Neural progenitor cell (in vitro differentiated cells): ENCODE results near the gene ACSBG1. TPM values are rescaled to one million over a fixed set of nuclear protein-coding genes. Genes with fewer than 3 reads are reported as not detected.

Experiments used
- DNase-seq: peaks from one replicate; pipeline ENCODE4 v3.0.0-alpha.2; 2016; ENCODE audit warnings: low spot score
- H2AFZ ChIP-seq: fragments of 200-600 bp; sonication (generic); replicated peaks from 2 replicates; pipeline ENCODE4 v1.6.1; 2016; ENCODE audit warnings: antibody characterized with exemption
- H3F3A ChIP-seq: fragments of 200-600 bp; sonication (generic); 2 replicates; pipeline ENCODE4 v1.6.1; 2016; ENCODE audit warnings: antibody characterized with exemption, low read depth
- H3K27ac ChIP-seq: fragments of 200-600 bp; sonication (generic); 2 replicates; pipeline ENCODE4 v1.5.1; 2016; ENCODE audit warnings: mild to moderate bottlenecking
- H3K27me3 ChIP-seq: fragments of 200-600 bp; sonication (generic); 2 replicates; pipeline ENCODE4 v1.6.1; 2016; ENCODE audit warnings: mild to moderate bottlenecking, moderate library complexity
- H3K36me3 ChIP-seq: fragments of 200-600 bp; sonication (generic); 2 replicates; pipeline ENCODE4 v1.5.1; 2016
- H3K4me1 ChIP-seq: fragments of 200-600 bp; sonication (generic); 2 replicates; pipeline ENCODE4 v1.6.1; 2016; ENCODE audit warnings: mixed run types
- H3K4me2 ChIP-seq: fragments of 200-600 bp; sonication (generic); 2 replicates; pipeline ENCODE4 v1.6.1; 2016
- H3K4me3 ChIP-seq: fragments of 200-600 bp; sonication (generic); 2 replicates; pipeline ENCODE4 v1.5.1; 2016
- H3K79me2 ChIP-seq: fragments of 200-600 bp; sonication (generic); 2 replicates; pipeline ENCODE4 v1.6.1; 2016; ENCODE audit warnings: low read depth
- H3K9ac ChIP-seq: fragments of 200-600 bp; sonication (generic); 2 replicates; pipeline ENCODE4 v1.6.1; 2016
- H3K9me3 ChIP-seq: fragments of 200-600 bp; sonication (generic); 2 replicates; pipeline ENCODE4 v1.5.1; 2016; ENCODE audit warnings: low read depth
- H4K20me1 ChIP-seq: fragments of 200-600 bp; sonication (generic); 2 replicates; pipeline ENCODE4 v1.6.1; 2016; ENCODE audit warnings: low read depth
- H3K27ac Mint-ChIP-seq: 3 replicates; pipeline ENCODE4 v1.8.0; 2021; ENCODE audit warnings: mixed read lengths
- H3K27me3 Mint-ChIP-seq: 2 replicates; pipeline ENCODE4 v1.8.0; 2022; ENCODE audit warnings: low read depth, mild to moderate bottlenecking, inconsistent platforms, moderate library complexity, mixed read lengths; ENCODE audit not compliant: insufficient read depth
- H3K36me3 Mint-ChIP-seq: 3 replicates; pipeline ENCODE4 v1.8.0; 2021; ENCODE audit warnings: mixed read lengths
- H3K4me1 Mint-ChIP-seq: 3 replicates; pipeline ENCODE4 v1.8.0; 2021; ENCODE audit warnings: mixed read lengths
- H3K4me3 Mint-ChIP-seq: 3 replicates; pipeline ENCODE4 v1.8.0; 2021; ENCODE audit warnings: mild to moderate bottlenecking, moderate library complexity, mixed read lengths
- H3K9me3 Mint-ChIP-seq: 3 replicates; pipeline ENCODE4 v1.8.0; 2020; ENCODE audit warnings: mixed read lengths
- CTCF ChIP-seq: fragments of 200-600 bp; sonication (generic); IDR thresholded peaks from 2 replicates; pipeline ENCODE4 v1.5.1; 2017; ENCODE audit warnings: antibody characterized with exemption, mild to moderate bottlenecking
- EZH2 ChIP-seq: fragments of 200-600 bp; sonication (generic); IDR thresholded peaks from 2 replicates; pipeline ENCODE4 v1.6.1; 2017; ENCODE audit warnings: antibody characterized with exemption, mild to moderate bottlenecking, moderate library complexity
- EZH2phosphoT487 ChIP-seq: fragments of 200-600 bp; sonication (generic); IDR thresholded peaks from 2 replicates; pipeline ENCODE4 v1.6.1; 2017; ENCODE audit warnings: antibody characterized with exemption
- total RNA-seq: library from RNA; depleted of rRNA; stranded (reverse); fragments of >200 nt; gene quantifications from 2 replicates; pipeline ENCODE4 v1.2.3, GENCODE V29; 2015; ENCODE audit warnings: low replicate concordance

ACSBG1 gene
- total RNA-seq, 1 donor from 2014 or later: 0.11 TPM

DNA sequence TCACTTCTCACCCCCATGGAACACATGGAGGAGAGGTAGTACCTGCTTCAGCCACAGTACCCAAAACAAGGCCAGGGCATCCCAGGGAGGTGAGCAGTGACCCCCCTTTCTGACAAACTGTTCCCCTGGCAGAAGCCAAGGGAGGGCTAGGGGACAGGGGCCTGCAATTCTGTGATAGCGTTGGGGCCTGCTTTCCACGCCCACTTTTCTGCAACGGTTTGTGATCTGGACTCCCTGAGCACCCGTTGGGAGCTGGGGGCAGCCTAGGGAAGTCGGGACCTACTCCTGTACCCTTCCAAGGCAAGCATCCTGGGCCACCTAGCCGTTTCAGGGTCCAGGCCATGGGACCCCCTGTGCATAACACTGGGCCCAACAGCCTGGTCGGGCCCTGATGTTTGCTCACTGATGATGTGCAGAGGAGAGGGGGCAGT, 29.0 kb upstream of the ACSBG1 start:
- no peaks in the 10 kb centered on the region for H3F3A ChIP-seq

DNA sequence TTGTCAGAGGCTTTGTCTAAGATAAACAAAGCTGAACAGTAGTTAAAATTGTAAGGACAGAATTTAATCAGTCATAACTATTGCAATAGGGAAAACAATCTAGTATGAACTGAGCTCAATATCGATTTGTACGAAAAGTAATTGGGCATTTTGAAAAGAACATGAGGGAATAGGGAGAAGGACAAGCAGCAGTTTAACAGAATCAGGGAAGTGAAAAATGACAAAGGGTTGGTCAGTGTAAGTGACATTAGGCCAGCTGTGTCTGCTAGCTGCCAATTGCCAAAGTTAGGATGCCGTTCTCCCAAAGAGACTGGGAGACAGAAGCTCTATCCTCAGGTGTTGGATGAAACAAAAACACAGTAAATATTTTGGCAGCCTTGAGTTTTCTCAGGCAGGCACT, 26.7 kb upstream of the ACSBG1 start:
- Histone ChIP-seq H3K4me3 (no peak overlapping the region), H2AFZ (no peak overlapping the region), H3K27ac (no peak overlapping the region), H3K9me3 (no peaks in the 10 kb centered on the region), H3K27me3 (peaks cover 19% of the 10 kb centered on the region), H3F3A (no peaks in the 10 kb centered on the region), H3K9ac (no peak overlapping the region), H3K4me1 (no peaks in the 10 kb centered on the region), H3K79me2 (no peaks in the 10 kb centered on the region), H3K4me2 (no peak overlapping the region), H3K36me3 (no peaks in the 10 kb centered on the region), H4K20me1 (no peaks in the 10 kb centered on the region)
- peaks cover 3% of the 10 kb centered on the region for H3K4me1 Mint-ChIP-seq
- no peaks in the 10 kb centered on the region for H3K9me3 Mint-ChIP-seq
- H3K4me3 Mint-ChIP-seq: no peak overlapping the region
- no peaks in the 10 kb centered on the region for H3K36me3 Mint-ChIP-seq
- no peak overlapping the region for H3K27ac Mint-ChIP-seq
- TF ChIP-seq CTCF (no peak), EZH2 (no peak), EZH2phosphoT487 (no peak)
- no peak for DNase-seq
- H3K27me3 Mint-ChIP-seq: no peaks in the 10 kb centered on the region

More for the DNA sequence above, 29.0 kb upstream of the ACSBG1 start:
- Histone ChIP-seq H4K20me1 (no peaks in the 10 kb centered on the region), H3K9ac (no peak overlapping the region), H2AFZ (no peak overlapping the region), H3K27ac (no peak overlapping the region), H3K4me3 (no peak overlapping the region), H3K9me3 (no peaks in the 10 kb centered on the region), H3K4me1 (no peaks in the 10 kb centered on the region), H3K4me2 (no peak overlapping the region), H3K36me3 (no peaks in the 10 kb centered on the region), H3K79me2 (no peaks in the 10 kb centered on the region), H3K27me3 (peaks cover 19% of the 10 kb centered on the region)
- Mint-ChIP-seq H3K36me3 (no peaks in the 10 kb centered on the region), H3K9me3 (no peaks in the 10 kb centered on the region), H3K27me3 (no peaks in the 10 kb centered on the region), H3K4me1 (peaks cover 18% of the 10 kb centered on the region), H3K4me3 (no peak overlapping the region), H3K27ac (no peak overlapping the region)
- TF ChIP-seq CTCF (no peak), EZH2 (no peak), EZH2phosphoT487 (no peak)
- no peak for DNase-seq

DNA sequence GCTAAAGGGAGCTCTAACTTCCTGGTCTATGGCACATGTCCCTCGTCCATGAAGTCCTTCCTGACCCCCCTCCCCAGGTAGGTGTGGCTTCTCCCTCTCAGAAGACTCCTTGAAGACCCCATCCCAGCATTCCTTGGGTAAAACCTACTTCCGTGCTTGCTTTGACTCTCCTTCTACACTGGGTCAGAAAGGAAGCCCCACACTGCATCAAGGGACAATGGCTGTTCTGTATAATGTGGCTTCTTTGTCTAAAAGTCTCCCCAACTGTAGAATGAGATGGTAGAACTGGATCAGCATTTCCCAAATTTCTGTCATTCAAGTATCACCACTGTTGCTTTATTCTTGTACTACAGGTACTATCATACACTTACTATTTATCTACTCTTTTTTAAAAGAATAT, 26.1 kb upstream of the ACSBG1 start:
- Histone ChIP-seq H3K9me3 (no peaks in the 10 kb centered on the region), H4K20me1 (no peaks in the 10 kb centered on the region), H3K4me2 (no peak overlapping the region), H3K4me1 (no peaks in the 10 kb centered on the region), H3K27ac (no peak overlapping the region), H3K9ac (no peak overlapping the region), H2AFZ (peak overlapping the region; percentile 96), H3K79me2 (no peaks in the 10 kb centered on the region), H3K4me3 (no peak overlapping the region), H3F3A (no peaks in the 10 kb centered on the region), H3K36me3 (no peaks in the 10 kb centered on the region), H3K27me3 (peaks cover 16% of the 10 kb centered on the region)
- TF ChIP-seq EZH2phosphoT487 (no peak), CTCF (no peak), EZH2 (no peak)
- no peak for DNase-seq
- H3K27me3 Mint-ChIP-seq: no peaks in the 10 kb centered on the region
- no peaks in the 10 kb centered on the region for H3K9me3 Mint-ChIP-seq
- no peak overlapping the region for H3K27ac Mint-ChIP-seq
- no peaks in the 10 kb centered on the region for H3K36me3 Mint-ChIP-seq
- peaks cover 3% of the 10 kb centered on the region for H3K4me1 Mint-ChIP-seq
- no peak overlapping the region for H3K4me3 Mint-ChIP-seq
